Thoracic aorta (tissue), 2 donors: Measurements from ENCODE around the gene BCAR3. TPM values are rescaled to one million over a fixed set of nuclear protein-coding genes. Genes with fewer than 3 reads are reported as not detected.
A peak's percentile ranks its signal among the peaks of the same experiment; 100 is the strongest.

Source experiments
- ATAC-seq: fragments of 150-250 bp; one replicate; pipeline ENCODE4 v1.8.0; 2017; ENCODE audit warnings: low read depth; ENCODE audit not compliant: insufficient number of reproducible peaks, low FRiP score
- DNase-seq: peaks from one replicate; pipeline ENCODE4 v3.0.0-alpha.2; 2020; ENCODE audit warnings: low spot score
- H3K27ac ChIP-seq, 2 donors: fragments of 200-600 bp; sonication (generic); 1 replicate in 1 of 2; 2 replicates in 1 of 2; pipeline ENCODE4 v1.5.1; 2016; ENCODE audit warnings: mild to moderate bottlenecking in 2 of 2, moderate library complexity in 2 of 2
- H3K27me3 ChIP-seq: fragments of 200-600 bp; sonication (generic); replicated peaks from 2 replicates; pipeline ENCODE4 v1.6.0; 2016; ENCODE audit warnings: mild to moderate bottlenecking; ENCODE audit not compliant: insufficient read depth
- H3K36me3 ChIP-seq: fragments of 200-600 bp; sonication (generic); one replicate; pipeline ENCODE4 v1.5.1; 2016
- H3K4me1 ChIP-seq, 2 donors: fragments of 200-600 bp; sonication (generic); 1 replicate in 1 of 2; 2 replicates in 1 of 2; pipeline versions ENCODE4 v1.5.1 to v1.6.0; 2016; ENCODE audit warnings: low read depth in 2 of 2, mild to moderate bottlenecking in 1 of 2; ENCODE audit not compliant: control insufficient read depth in 1 of 2
- H3K4me3 ChIP-seq: fragments of 200-600 bp; sonication (generic); 2 replicates; pipeline ENCODE4 v1.5.1; 2016; ENCODE audit warnings: mild to moderate bottlenecking
- H3K9me3 ChIP-seq: fragments of 200-600 bp; sonication (generic); 2 replicates; pipeline ENCODE4 v1.5.1; 2016
- total RNA-seq, 2 donors: library from RNA; depleted of rRNA; stranded (reverse); fragments of >200 nt; gene quantifications; one replicate each; pipeline versions ENCODE4 v1.1.0 to v1.2.3, GENCODE V29; 2016
- TF ChIP-seq, protein P1 (sequence below): fragments of 200-600 bp; sonication (generic); IDR thresholded peaks from one replicate; pipeline ENCODE4 v1.5.1; 2019; ENCODE audit warnings: antibody characterized with exemption

Gene BCAR3
- total RNA-seq, 2 donors from 2014 or later: 26.7 to 36.3 TPM

DNA sequence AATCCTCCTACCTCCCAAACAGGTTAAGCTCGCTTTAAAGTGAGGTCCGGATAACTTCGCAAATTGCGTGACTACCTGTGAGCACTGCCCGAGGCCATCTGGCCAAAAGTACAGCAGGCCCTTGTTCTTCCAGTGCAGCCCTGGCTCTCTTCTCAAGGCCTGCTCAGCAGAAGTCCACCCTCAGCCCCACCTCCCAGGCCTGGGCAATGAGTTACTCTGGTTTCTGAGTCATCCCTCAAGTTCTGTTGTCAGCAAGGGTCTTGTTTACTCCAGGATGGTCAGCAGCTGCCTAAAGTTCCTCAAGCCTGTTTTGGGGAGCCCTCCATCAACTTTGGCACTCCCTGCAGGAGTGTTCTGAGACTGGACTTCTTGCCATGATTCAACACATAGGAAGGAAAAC, 101.7 kb downstream of the BCAR3 start:
- peaks cover 37% of the 10 kb centered on the region for H3K36me3 ChIP-seq
- ATAC-seq (no peak), DNase-seq (no peak)
- H3K4me3 ChIP-seq: no peak overlapping the region
- TF ChIP-seq, protein P1, sequence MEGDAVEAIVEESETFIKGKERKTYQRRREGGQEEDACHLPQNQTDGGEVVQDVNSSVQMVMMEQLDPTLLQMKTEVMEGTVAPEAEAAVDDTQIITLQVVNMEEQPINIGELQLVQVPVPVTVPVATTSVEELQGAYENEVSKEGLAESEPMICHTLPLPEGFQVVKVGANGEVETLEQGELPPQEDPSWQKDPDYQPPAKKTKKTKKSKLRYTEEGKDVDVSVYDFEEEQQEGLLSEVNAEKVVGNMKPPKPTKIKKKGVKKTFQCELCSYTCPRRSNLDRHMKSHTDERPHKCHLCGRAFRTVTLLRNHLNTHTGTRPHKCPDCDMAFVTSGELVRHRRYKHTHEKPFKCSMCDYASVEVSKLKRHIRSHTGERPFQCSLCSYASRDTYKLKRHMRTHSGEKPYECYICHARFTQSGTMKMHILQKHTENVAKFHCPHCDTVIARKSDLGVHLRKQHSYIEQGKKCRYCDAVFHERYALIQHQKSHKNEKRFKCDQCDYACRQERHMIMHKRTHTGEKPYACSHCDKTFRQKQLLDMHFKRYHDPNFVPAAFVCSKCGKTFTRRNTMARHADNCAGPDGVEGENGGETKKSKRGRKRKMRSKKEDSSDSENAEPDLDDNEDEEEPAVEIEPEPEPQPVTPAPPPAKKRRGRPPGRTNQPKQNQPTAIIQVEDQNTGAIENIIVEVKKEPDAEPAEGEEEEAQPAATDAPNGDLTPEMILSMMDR: no peak
- H3K4me1 ChIP-seq: peaks cover 17 to 27% of the 10 kb centered on the region in 2 donors
- H3K27ac ChIP-seq: peak overlapping the region; percentile 61 to 75
- H3K27me3 ChIP-seq: no peaks in the 10 kb centered on the region
- H3K9me3 ChIP-seq: no peaks in the 10 kb centered on the region

- H3K36me3 ChIP-seq: peaks cover 45% of the 10 kb centered on the region
- peak overlapping the region; percentile 61 to 75 for H3K27ac ChIP-seq
- TF ChIP-seq, protein P1: no peak
- ATAC-seq (no peak), DNase-seq (no peak)
- H3K9me3 ChIP-seq: no peaks in the 10 kb centered on the region
- peaks cover 10 to 20% of the 10 kb centered on the region in 2 donors for H3K4me1 ChIP-seq
- H3K27me3 ChIP-seq: no peaks in the 10 kb centered on the region
- no peak overlapping the region for H3K4me3 ChIP-seq
These were observed 102.5 kb downstream of the BCAR3 start for GRCh38 chr1:93578911-93579825.

- no peaks in the 10 kb centered on the region for H3K27me3 ChIP-seq
- no peaks in the 10 kb centered on the region for H3K9me3 ChIP-seq
- no peak for DNase-seq
- H3K4me1 ChIP-seq: peaks cover 9 to 16% of the 10 kb centered on the region in 2 donors
- H3K27ac ChIP-seq: no peak overlapping the region
- TF ChIP-seq, protein P1: no peak
- no peak overlapping the region for H3K4me3 ChIP-seq
- peaks cover 46% of the 10 kb centered on the region for H3K36me3 ChIP-seq
- ATAC-seq: no peak
These were observed 103.2 kb downstream of the BCAR3 start for GRCh38 chr1:93578433-93578830.

DNA sequence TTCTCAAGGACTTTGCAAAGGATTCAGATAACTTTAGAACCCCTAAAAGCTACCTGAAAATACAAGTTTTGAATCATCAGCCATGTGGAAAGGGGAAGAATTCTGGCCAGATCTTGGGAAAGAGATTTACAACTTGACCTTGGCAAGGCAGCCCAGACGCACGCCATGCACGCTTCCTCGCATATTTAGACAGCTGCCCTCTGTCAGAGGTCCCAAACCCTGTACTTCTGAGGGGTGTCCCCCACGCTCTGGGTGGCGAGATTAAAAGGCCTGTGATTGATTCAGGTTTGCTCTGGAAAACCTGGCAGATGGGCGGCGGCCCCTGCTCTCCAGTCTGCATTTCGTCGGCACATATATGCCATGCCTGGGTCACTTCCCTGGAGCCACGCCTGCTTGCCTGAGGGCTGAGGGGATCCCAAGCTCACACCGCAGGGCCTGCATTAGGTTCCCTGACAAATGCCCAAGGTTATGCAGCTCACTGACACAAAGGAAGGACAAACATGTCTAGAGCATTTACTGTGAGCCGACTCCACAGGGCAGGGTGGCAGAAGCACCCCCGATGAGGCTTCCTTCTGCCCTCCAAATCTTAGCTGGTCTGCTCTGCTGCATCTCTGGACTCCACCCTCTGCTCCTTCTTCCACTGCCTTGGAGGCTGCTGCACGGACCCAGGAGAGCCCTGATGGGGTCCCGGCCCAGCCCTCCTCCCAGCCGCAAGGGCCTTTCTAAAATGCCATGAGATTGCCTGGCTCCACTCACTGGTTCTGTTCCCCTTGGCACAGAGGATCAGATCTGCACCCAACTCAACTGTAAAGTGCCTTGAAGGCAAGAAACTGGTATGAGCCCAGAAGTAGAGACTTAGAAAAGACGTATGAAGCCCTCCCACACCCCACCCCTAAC, 103.9 kb downstream of the BCAR3 start:
- ATAC-seq: no peak
- Histone ChIP-seq H3K9me3 (no peaks in the 10 kb centered on the region), H3K4me3 (no peak overlapping the region), H3K27ac (no peak overlapping the region), H3K36me3 (peaks cover 41% of the 10 kb centered on the region), H3K4me1 (peaks cover 9 to 16% of the 10 kb centered on the region in 2 donors), H3K27me3 (no peaks in the 10 kb centered on the region)
- TF ChIP-seq, protein P1: no peak
- DNase-seq: no peak

- TF ChIP-seq, protein P1: no peak
- Histone ChIP-seq H3K4me1 (peaks cover 9 to 16% of the 10 kb centered on the region in 2 donors), H3K36me3 (peaks cover 40% of the 10 kb centered on the region), H3K9me3 (no peaks in the 10 kb centered on the region), H3K27me3 (no peaks in the 10 kb centered on the region), H3K4me3 (no peak overlapping the region), H3K27ac (no peak overlapping the region)
- no peak for DNase-seq
- ATAC-seq: no peak
These were observed 104.9 kb downstream of the BCAR3 start for GRCh38 chr1:93576746-93577145.
